HG03521 (cell line): ENCODE data around the gene LAMTOR4.

Source experiments
- ATAC-seq: cut with Tn5 transposase; IDR thresholded peaks from one replicate; pipeline ENCODE4 v1.9.1; 2021; ENCODE audit warnings: mild to moderate bottlenecking, moderate library complexity; ENCODE audit not compliant: unreplicated experiment

Gene LAMTOR4

DNA sequence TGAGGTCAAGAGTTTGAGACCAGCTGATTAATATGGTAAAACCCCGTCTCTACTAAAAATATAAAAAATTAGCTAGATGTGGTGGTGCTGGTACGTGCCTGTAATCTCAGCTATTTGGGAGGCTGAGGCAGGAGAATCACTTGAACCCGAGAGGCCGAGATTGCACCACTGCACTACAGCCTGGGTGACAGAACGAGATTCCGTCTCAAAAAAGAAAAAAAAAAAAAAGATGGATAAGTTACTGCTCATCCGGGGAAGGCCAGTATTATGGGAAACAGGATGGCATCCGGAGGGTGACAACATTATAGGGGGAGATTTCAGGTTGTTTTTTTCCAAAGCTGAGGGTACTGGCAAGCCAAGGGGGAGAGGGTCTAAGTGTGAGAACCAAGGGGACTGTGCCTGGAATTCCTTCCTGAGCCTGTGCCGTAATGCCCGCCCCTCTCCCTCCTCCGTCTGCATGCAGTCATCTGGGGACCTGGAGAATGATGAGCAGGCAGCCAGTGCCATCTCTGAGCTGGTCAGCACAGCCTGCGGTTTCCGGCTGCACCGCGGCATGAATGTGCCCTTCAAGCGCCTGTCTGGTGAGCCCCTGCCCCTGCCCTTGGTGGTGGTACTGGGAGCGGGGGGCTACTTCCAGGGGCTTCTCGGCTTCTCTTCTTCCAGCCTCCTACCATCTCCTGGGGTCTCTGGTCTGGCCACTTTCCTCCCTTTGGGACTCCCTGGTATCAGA is 4.4 kb downstream of the LAMTOR4 start:
- no peak for ATAC-seq

DNA sequence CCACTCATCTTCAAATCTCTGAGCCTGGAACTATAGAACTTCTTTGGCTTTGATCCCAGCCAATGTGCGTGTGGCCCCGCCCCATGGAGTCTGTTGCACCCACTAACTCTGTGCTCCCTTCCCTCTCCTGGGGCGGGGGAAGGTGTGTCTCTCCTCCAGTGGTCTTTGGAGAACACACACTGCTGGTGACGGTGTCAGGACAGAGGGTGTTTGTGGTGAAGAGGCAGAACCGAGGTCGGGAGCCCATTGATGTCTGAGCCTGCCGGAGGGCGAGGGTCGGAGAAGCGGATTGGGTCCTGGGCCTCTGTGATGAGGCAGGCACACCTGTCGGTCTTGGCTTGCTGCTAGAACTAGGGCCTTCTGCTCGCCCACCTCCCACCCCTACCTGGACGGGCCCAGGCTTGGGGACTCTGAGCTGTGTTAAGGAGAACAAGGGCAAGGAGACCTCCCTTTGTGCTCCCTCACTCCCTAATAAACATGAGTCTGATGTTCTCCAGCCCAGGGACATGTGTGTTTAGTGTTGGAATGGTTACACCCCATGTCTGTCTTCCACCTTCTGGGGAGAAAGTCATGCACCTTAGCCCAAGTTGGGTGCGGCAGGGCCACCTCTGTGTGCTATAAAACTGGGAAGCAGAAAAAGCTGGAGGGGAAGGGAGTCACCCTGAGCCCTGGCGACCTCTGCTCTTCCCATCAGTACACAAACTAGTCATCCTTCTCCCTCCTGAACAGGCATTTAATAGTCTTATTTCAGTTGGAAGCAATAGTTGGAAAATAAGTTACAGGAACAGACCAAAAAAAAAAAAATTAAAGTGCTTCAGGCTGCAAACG is 5.2 kb downstream of the LAMTOR4 start:
- no peak for ATAC-seq

GRCh38 chr7:100154651-100155491 is 6.2 kb downstream of the LAMTOR4 start:
- ATAC-seq, result no peak

DNA sequence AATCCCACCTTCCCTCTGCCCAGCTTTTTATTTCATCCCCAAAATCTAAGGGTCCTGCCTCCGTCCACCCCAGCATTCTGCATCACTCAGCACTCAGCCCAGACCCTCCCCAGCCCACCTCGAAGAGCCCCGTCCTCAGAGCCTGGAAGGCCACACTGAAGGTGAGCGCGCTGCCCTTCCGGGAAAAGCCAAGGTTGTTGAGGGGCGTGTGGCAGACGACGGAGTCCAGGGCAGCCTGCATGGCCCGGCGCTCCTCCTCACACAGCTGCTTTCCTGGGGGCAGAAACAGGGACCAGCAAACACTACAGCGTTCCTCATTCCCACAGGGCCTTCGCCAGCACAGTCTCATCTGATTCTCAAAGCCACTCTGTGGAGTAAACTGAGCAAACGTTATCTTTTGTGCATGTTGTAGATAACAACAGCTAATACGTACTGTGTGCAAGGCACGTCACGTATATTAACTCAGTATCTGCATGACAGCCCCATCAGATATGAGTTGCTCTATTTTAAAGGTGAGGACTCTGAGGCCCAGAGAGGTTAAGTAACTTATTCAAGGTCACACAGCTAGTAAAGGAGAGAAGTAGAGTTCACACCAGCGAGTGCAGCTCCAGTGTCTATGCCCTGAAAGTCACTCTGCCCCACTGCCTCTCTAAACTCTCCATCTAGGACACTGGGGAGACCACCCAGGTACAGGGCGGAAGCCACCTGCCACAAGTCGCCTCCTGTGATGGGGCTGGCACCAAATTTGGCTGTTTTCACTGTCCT is 7.0 kb downstream of the LAMTOR4 start:
- no peak for ATAC-seq

GRCh38 chr7:100156331-100157068 is 7.8 kb downstream of the LAMTOR4 start:
- ATAC-seq, result no peak

- no peak for ATAC-seq
Observed at GRCh38 chr7:100157069-100157333, 8.3 kb downstream of the LAMTOR4 start.

DNA sequence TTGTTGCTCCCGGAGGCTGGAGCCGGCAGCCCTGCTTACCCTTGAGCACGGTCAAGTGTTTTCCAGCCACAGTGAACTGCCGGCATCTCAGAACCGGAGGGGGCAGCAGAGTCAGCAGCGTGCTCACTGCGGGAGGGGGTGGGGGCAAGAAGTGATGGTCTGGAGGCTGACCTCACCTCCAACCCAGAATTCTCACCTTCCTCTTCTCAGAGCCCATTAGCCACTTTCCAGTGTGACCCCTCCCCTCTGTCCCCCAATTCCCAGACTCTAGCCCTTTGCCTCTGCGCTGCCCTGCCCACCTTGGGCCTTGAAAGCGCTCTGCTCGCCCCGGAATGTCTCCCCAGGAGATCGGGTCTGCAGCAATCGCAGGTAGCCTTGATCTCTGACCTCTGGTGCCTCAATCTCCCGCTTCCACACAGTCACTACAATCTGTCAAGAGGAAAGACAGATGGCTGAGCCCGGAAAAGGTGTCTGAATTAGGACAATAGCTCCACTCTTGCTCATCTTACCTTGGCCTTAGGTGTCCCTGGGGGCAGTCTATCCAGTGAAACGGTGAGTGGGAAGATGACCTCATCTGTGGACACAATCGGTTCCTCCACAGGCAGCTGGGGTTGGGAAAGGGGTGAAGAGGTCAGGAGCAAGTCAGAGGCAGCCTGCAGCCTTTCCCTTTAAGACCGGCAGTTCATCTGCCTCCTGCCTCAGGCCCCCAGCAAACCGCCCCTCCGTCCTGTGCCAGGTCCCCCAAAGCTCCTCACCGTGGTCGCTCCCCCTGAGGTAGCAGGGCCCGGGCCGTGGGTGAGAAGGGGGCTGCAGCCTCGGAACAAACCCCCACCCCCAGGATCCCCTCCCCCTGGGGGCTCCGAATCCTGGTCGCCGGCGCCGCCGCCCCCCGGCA is 8.9 kb downstream of the LAMTOR4 start:
- no peak for ATAC-seq

DNA sequence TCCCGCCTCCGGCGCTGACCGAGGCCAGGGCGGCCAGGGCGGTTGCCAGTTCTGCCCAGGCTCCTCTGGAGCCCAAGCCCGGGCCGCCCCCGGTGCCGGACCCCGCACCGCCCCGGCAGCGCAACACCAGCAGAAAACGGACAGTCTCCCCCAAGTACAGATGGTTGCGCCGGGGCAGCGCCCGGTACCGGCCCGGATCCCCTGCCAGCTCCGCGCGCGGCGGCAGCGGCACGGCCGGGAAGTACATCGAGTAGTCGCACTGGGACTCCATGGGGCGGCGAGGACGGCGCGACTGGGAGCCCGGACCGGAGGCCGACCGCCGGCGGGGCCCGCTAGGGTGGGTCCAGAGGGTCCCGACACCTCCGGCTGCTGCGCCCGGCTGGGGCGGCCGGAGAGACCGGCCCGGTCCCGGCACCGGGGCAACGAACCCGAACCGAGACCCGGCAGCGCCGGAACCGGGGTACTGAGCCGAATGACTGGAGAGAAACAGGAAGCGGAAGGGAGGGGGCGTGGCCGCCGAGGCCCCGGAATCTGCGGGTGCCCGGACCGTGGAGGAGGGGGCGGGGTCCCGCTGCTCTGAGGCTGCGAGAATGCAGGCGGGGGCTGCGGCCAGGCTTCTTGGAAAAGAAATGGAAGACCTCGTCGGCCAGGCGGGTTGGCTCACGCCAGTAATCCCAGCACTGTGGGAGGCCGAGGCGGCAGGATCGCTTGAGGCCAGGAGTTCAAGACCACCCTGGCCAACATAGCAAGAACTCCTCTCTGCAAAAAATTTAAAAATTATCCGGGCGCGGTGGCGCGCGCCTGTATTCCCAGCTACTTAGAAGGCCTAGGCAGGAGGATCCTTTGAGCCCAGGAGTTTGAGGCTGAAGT is 9.7 kb downstream of the LAMTOR4 start, which contains the start of gene TRAPPC14:
Gene TRAPPC14 (minus strand): TSS at position 495 of the 870 bp plus-strand sequence. CDS start 224 bp downstream, at position 271.
- peak; percentile 74 for ATAC-seq

- no peak for ATAC-seq
Observed at GRCh38 chr7:100159099-100159623, 10.4 kb downstream of the LAMTOR4 start.

DNA sequence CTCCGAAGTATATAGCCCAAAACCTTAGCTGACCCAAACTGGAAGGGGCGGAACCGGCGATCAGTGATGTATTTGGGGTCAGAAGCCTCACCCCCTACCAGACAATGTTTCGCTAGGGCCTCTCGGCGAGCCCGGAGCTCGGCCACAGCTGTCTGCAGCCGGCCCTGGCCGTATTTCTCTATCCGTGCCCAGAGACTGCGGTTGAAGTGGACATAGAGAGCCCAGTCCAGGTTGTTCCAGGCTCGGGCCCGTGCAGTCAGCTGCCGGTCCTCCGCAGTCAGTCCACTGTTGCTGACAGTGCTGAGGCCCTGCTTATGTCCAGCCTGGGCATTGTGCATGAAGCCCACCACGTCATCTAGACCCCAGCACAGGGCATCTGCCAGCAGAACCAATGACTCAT is 11.3 kb downstream of the LAMTOR4 start:
- ATAC-seq, result no peak

DNA sequence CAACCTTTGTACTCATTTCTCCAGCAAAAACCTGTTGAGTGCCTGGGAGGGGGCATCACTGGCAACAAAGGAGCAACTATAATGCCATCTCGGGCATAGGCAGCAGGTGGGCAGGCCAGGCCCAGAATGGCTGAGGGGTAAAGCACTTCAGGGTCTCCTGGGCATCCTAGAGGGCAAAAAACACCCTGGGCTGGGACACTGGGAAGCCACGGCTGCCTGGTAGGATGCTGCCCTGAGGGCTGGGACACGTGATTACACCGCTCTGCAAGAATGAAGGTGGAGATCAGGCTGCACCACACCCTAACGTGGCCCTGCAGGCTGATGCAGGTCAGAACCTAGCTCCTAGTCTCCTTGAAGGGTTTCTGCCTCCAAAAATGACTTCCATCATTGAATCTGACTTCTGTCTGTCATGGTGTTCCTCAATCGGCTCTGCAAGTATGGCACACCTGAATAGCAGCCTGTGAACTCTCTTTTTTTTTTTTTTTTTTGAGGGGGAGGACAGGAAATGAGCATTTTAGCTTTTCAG is 14.4 kb downstream of the LAMTOR4 start:
- ATAC-seq, result no peak

DNA sequence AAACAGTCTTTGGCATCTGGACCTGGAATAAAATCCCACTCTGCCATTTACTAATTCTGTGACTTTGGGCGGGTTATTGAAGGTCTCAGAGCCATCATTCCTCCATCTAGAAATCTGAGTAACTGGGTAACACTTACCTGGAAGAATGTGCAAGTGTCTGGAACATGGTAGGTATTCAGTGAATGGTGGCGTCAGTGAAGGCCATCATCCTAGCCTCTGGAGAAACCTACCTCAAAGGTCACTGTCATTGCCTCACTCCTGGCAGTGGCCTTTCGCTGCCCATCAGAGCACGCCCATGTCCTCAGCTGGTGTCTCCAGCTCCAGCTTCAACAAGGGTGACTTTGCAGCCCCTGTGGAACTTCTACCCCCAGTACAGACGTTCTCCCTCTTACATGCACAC is 15.2 kb downstream of the LAMTOR4 start:
- ATAC-seq, result no peak

DNA sequence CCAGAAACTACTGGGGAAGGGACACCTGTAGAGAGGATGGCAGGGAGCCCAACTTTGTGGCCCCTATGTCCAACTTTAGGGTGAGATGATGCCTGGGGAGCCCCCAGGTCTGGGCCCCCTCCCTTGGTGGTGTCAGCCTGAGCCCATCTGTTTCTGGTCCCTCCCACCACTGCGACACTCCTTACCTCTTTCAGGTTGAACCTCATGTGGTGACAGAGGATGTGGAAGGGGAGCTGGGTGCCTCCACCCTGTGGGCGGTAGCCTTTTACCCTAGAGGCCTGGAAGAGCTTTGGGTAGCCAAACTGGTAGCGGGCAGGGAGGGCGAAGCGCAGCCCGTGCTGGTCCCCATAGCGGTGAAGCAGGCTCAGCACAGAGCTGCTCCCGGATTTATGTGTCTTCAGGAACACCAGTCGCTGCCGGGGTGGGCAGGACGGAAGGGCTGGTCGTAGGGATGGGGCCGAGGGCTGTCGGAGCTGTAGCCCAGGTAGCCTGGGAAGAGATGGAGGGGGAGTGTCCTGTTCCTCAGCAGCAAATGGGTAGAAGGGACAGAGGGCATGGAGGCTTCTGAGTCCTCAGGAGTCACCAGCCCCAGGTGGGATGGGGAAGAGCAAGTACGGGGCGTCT is 17.7 kb downstream of the LAMTOR4 start:
- no peak for ATAC-seq

DNA sequence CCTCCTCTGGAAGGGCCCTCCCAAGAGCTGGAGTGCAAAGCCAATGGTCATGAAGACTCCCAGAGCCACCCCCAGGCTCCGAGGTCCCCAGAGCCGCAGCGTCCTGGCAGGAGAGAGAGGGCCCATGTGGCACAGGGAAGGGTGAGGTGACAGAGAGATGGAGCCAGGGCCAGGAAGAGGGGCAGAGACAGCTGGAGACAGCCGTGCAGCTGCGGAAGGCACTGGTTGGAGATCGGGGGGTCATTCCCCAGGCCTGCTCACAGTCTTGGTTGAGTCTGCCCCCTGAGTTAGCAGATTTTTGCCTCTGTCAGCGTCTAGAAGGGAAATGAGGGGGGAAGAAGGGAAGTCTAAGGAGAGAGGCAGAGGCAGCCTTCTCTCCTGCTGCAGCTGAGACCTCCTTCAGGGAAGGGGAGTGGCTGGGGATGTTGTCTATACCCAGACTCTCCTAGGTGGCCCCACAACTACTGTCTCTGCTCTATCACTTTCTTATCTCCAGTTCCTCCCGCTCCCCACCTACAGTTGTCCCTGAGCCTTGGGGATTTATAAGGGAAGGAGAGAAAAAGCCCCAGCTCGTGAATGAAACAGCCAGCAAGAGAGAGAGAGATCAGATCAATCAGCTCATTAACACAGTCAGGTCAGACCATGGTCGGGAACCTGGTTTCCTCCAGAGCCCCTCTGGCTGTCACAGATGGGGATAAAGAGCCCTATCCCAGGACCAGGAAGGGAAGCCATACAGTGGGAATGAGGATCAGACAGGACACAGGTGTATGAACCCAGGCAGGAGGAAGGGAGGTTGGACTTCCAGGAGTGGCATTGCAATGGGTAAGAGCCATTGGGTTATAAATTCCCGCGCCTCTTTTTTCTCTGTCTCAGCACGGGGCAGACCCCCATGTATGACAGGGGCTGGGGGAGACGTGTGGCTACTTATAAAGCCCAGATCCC is 18.5 kb downstream of the LAMTOR4 start:
- ATAC-seq, result no peak

- no peak for ATAC-seq
Observed at GRCh38 chr7:100167912-100168323, 19.2 kb downstream of the LAMTOR4 start.
